H9 (cell line): ENCODE results near the gene TAF3. TPM values are rescaled to one million over a fixed set of nuclear protein-coding genes. Genes with fewer than 3 reads are reported as not detected.
A peak's percentile ranks its signal among the peaks of the same experiment; 100 is the strongest.

Experiments
- DNase-seq: peaks from one replicate; pipeline ENCODE4 v3.0.0-alpha.2; 2017
- H2AFZ ChIP-seq: one replicate; pipeline ENCODE4 v1.6.1; 2013; ENCODE audit warnings: mild to moderate bottlenecking, low read length, control low read depth, moderate library complexity
- H2AK5ac ChIP-seq: 2 replicates; pipeline ENCODE4 v1.6.1; 2013; ENCODE audit warnings: low read length, control low read depth, mixed read lengths; ENCODE audit not compliant: insufficient read length
- H2BK120ac ChIP-seq: one replicate; pipeline ENCODE4 v1.6.1; 2013; ENCODE audit warnings: low read depth, mild to moderate bottlenecking, low read length, control low read depth, inconsistent platforms; ENCODE audit not compliant: poor library complexity, severe bottlenecking
- H2BK12ac ChIP-seq: 2 replicates; pipeline ENCODE4 v1.6.1; 2013; ENCODE audit warnings: low read length, control low read depth, mixed read lengths, low read depth; ENCODE audit not compliant: insufficient read length
- H2BK15ac ChIP-seq: 2 replicates; pipeline ENCODE4 v1.6.1; 2013; ENCODE audit warnings: low read depth, low read length, control low read depth
- H2BK20ac ChIP-seq: one replicate; pipeline ENCODE4 v1.6.1; 2013; ENCODE audit warnings: low read depth, mild to moderate bottlenecking, low read length, control low read depth, inconsistent platforms; ENCODE audit not compliant: poor library complexity, severe bottlenecking
- H2BK5ac ChIP-seq: 2 replicates; pipeline ENCODE4 v1.6.1; 2013; ENCODE audit warnings: low read length, control low read depth, mixed read lengths; ENCODE audit not compliant: insufficient read length
- H3K14ac ChIP-seq: 2 replicates; pipeline ENCODE4 v1.6.1; 2013; ENCODE audit warnings: low read length, control low read depth; ENCODE audit not compliant: insufficient read depth
- H3K18ac ChIP-seq: 2 replicates; pipeline ENCODE4 v1.6.1; 2013; ENCODE audit warnings: low read depth, mild to moderate bottlenecking, mixed read lengths, low read length, control low read depth; ENCODE audit not compliant: insufficient read length
- H3K23ac ChIP-seq: 2 replicates; pipeline ENCODE4 v1.6.1; 2013; ENCODE audit warnings: low read length, control low read depth, mixed read lengths, low read depth; ENCODE audit not compliant: insufficient read length
- H3K23me2 ChIP-seq: 2 replicates; pipeline ENCODE4 v1.6.1; 2013; ENCODE audit warnings: low read depth, mild to moderate bottlenecking, mixed read lengths, low read length, control low read depth; ENCODE audit not compliant: insufficient read length, poor library complexity, severe bottlenecking
- H3K27ac ChIP-seq: 2 replicates; pipeline ENCODE4 v1.5.1; 2013; ENCODE audit warnings: low read length, control low read depth, mixed read lengths, low read depth; ENCODE audit not compliant: insufficient read length
- H3K27me3 ChIP-seq: 2 replicates; pipeline ENCODE4 v1.6.1; 2013; ENCODE audit warnings: low read length, control low read depth, inconsistent platforms; ENCODE audit not compliant: insufficient read depth
- H3K4ac ChIP-seq: 2 replicates; pipeline ENCODE4 v1.6.1; 2013; ENCODE audit warnings: low read depth, mild to moderate bottlenecking, control low read depth, inconsistent platforms, low read length, moderate library complexity
- H3K4me1 ChIP-seq: 2 replicates; pipeline ENCODE4 v1.6.1; 2013; ENCODE audit warnings: low read length, control low read depth, inconsistent platforms; ENCODE audit not compliant: insufficient read depth
- H3K4me2 ChIP-seq: 2 replicates; pipeline ENCODE4 v1.6.1; 2013; ENCODE audit warnings: low read length, control low read depth, mixed read lengths; ENCODE audit not compliant: insufficient read length, insufficient read depth
- H3K56ac ChIP-seq: 2 replicates; pipeline ENCODE4 v1.6.1; 2013; ENCODE audit warnings: low read depth, mild to moderate bottlenecking, mixed read lengths, low read length, control low read depth; ENCODE audit not compliant: insufficient read length
- H3K79me1 ChIP-seq: 2 replicates; pipeline ENCODE4 v1.6.1; 2013; ENCODE audit warnings: low read depth, mild to moderate bottlenecking, moderate library complexity, low read length, control low read depth, inconsistent platforms; ENCODE audit not compliant: insufficient read depth, poor library complexity, severe bottlenecking
- H3K79me2 ChIP-seq: 2 replicates; pipeline ENCODE4 v1.6.1; 2013; ENCODE audit warnings: low read length, control low read depth, inconsistent platforms; ENCODE audit not compliant: insufficient read depth
- H3K9ac ChIP-seq: 2 replicates; pipeline ENCODE4 v1.6.1; 2013; ENCODE audit warnings: low read length, control low read depth, mixed read lengths; ENCODE audit not compliant: insufficient read length; ENCODE audit errors: extremely low read depth
- H3K9me3 ChIP-seq: one replicate; pipeline ENCODE4 v1.6.1; 2013; ENCODE audit warnings: low read depth, low read length, inconsistent platforms; ENCODE audit not compliant: control insufficient read depth
- H3T11ph ChIP-seq: one replicate; pipeline ENCODE4 v1.6.1; 2013; ENCODE audit warnings: mild to moderate bottlenecking, low read length, control low read depth, inconsistent platforms
- H4K20me1 ChIP-seq: one replicate; pipeline ENCODE4 v1.6.1; 2013; ENCODE audit not compliant: control insufficient read depth, insufficient read length, insufficient read depth
- H4K5ac ChIP-seq: 2 replicates; pipeline ENCODE4 v1.6.1; 2013; ENCODE audit warnings: low read depth, mild to moderate bottlenecking, mixed read lengths, low read length, control low read depth; ENCODE audit not compliant: insufficient read length
- H4K8ac ChIP-seq: replicated peaks from 2 replicates; pipeline ENCODE4 v1.6.1; 2013; ENCODE audit warnings: low read length, control low read depth, mixed read lengths, low read depth; ENCODE audit not compliant: insufficient read length
- H4K91ac ChIP-seq: 2 replicates; pipeline ENCODE4 v1.6.1; 2013; ENCODE audit warnings: low read depth, mild to moderate bottlenecking, moderate library complexity, mixed read lengths, low read length, control low read depth; ENCODE audit not compliant: insufficient read length
- H3K27ac Mint-ChIP-seq, 3 experiments: 2 replicates in 2 of 3; 3 replicates in 1 of 3; pipeline ENCODE4 v1.8.0; 2020 to 2021; ENCODE audit warnings: mixed read lengths in 3 of 3, mild to moderate bottlenecking in 1 of 3, moderate library complexity in 1 of 3
- H3K27me3 Mint-ChIP-seq: 2 replicates; pipeline ENCODE4 v1.8.0; 2021; ENCODE audit warnings: low read depth, mild to moderate bottlenecking, moderate library complexity, mixed read lengths
- H3K36me3 Mint-ChIP-seq, 3 experiments: 2 replicates in 2 of 3; 3 replicates in 1 of 3; pipeline ENCODE4 v1.8.0; 2020 to 2021; ENCODE audit warnings: low read depth in 3 of 3, mixed read lengths in 3 of 3; ENCODE audit not compliant: insufficient read depth in 1 of 3
- H3K4me1 Mint-ChIP-seq, 2 experiments: 2 replicates each; pipeline ENCODE4 v1.8.0; 2020; ENCODE audit warnings: mixed read lengths in 2 of 2
- H3K4me3 Mint-ChIP-seq, 2 experiments: 2 replicates in 1 of 2; 3 replicates in 1 of 2; pipeline ENCODE4 v1.8.0; 2020 to 2021; ENCODE audit warnings: mild to moderate bottlenecking in 2 of 2, mixed read lengths in 2 of 2, moderate library complexity in 1 of 2
- H3K9me3 Mint-ChIP-seq, 2 experiments: 2 replicates in 1 of 2; 3 replicates in 1 of 2; pipeline ENCODE4 v1.8.0; 2020; ENCODE audit warnings: mild to moderate bottlenecking in 2 of 2, mixed read lengths in 2 of 2, moderate library complexity in 1 of 2
- CTCF ChIP-seq: fragments of 200-600 bp; sonication (generic); conservative IDR thresholded peaks from 3 replicates; pipeline ENCODE4 v1.8.0; 2021; ENCODE audit warnings: antibody characterized with exemption, mild to moderate bottlenecking
- WGBS: extraction: QIAGEN DNeasy Blood & Tissue Kit; methylation state at CpG from one replicate; pipeline ENCODE4 v1.1.7; 2013; ENCODE audit warnings: missing lambda C conversion rate, low lambda C conversion rate, mixed read lengths; ENCODE audit not compliant: insufficient read length; ENCODE audit errors: extremely low coverage; 5-methylcytosine and 5-hydroxymethylcytosine counted together
- total RNA-seq: library from RNA; stranded (reverse); gene quantifications from 2 replicates; pipeline ENCODE4 v1.2.1, GENCODE V29; 2021

Gene TAF3
- total RNA-seq, 1 experiment from 2014 or later: 10.2 TPM

- DNase-seq: no peak
- H3K4me3 Mint-ChIP-seq: peak overlapping the region in 1 of 2 experiments; percentile 53; a peak in 2 of 5 replicates
- no peak overlapping the region for H3K4ac ChIP-seq
Observed at GRCh38 chr10:8037199-8037801, 219.0 kb downstream of the TAF3 start.

More at GRCh38 chr10:8037199-8037801, 219.0 kb downstream of the TAF3 start:
- Histone ChIP-seq H2BK15ac (no peak overlapping the region), H2AFZ (no peak overlapping the region), H3T11ph (no peak overlapping the region), H3K79me2 (no peaks in the 10 kb centered on the region), H2AK5ac (no peak overlapping the region), H2BK120ac (no peak overlapping the region), H3K14ac (no peak overlapping the region), H2BK5ac (no peak overlapping the region), H3K18ac (no peak overlapping the region), H3K23ac (no peak overlapping the region), H4K20me1 (no peaks in the 10 kb centered on the region), H3K9ac (no peak overlapping the region), H4K5ac (no peak overlapping the region), H3K4me2 (no peak overlapping the region), H3K9me3 (no peaks in the 10 kb centered on the region), H3K56ac (no peak overlapping the region), H4K91ac (no peak overlapping the region), H3K4me1 (peaks cover 5% of the 10 kb centered on the region; the same call in 1 of the 2 replicates), H3K27me3 (peaks cover 95% of the 10 kb centered on the region), H3K79me1 (no peaks in the 10 kb centered on the region), H2BK20ac (no peak overlapping the region), H3K27ac (no peak overlapping the region), H4K8ac (no peak overlapping the region), H3K23me2 (peaks cover 2% of the 10 kb centered on the region), H2BK12ac (no peak overlapping the region)
- H3K4me1 Mint-ChIP-seq: peaks cover 9 to 42% of the 10 kb centered on the region in 2 experiments
- peaks cover 3 to 32% of the 10 kb centered on the region in 2 experiments for H3K9me3 Mint-ChIP-seq
- TF ChIP-seq CTCF: no peak
- no CpG with 5 or more reads among the region's 32 CpGs for WGBS
- peaks cover 100% of the 10 kb centered on the region for H3K27me3 Mint-ChIP-seq
- no peaks in the 10 kb centered on the region; a peak in 1 of 7 replicates for H3K36me3 Mint-ChIP-seq
- no peak overlapping the region for H3K27ac Mint-ChIP-seq
